Measurements from ENCODE around the gene LIPK. TPM values are rescaled to one million over a fixed set of nuclear protein-coding genes. Genes with fewer than 3 reads are reported as not detected.
"Not testable (repeated sequence)": the region's sequence is repeated elsewhere in the genome, so short reads cannot be mapped to it uniquely, and the experiment has no call there.

Gene LIPK
- total and polyA plus RNA-seq, 2 experiments from 2014 or later = not detected

- WGBS, 2 experiments (ENCODE audit: low coverage in 1 of 2, low lambda C conversion rate in 2 of 2, missing lambda C conversion rate in 2 of 2) = 81% methylated on average over 6 of the region's 6 CpGs
- Histone ChIP-seq H3K4me1 (ENCODE audit: insufficient read depth) (peaks cover 12% of the 10 kb centered on the region), H3K36me3 (ENCODE audit: low read depth) (no peaks in the 10 kb centered on the region), H3F3A (ENCODE audit: insufficient read depth) (0 out of 2 replicates have a peak, but pooled peaks cover 7% of the 10 kb centered on the region), H3K4me2 (ENCODE audit: unreplicated experiment) (no peak overlapping the region), H3K9me3 (ENCODE audit: low read depth) (no peaks in the 10 kb centered on the region), H3K9ac (no peak overlapping the region), H3K27me3 (replicated peaks; ENCODE audit: insufficient read depth) (peaks cover 9% of the 10 kb centered on the region; the same call in 1 of the 2 replicates), H3K4me3 (no peak overlapping the region), H3K79me2 (ENCODE audit: insufficient read depth) (no peaks in the 10 kb centered on the region), H4K20me1 (ENCODE audit: insufficient read depth) (no peaks in the 10 kb centered on the region), H3K27ac (no peak overlapping the region), H3K9me2 (ENCODE audit: insufficient read depth) (0 out of 2 replicates have a peak, but pooled peaks cover 4% of the 10 kb centered on the region), H2AFZ (no peak overlapping the region)
- no peak for TF ChIP-seq EZH2phosphoT487 (IDR thresholded peaks at IDR 0.05; ENCODE audit: insufficient read depth, low read depth)
- no peak for TF ChIP-seq EZH2 (IDR thresholded peaks at IDR 0.05; ENCODE audit: insufficient read depth, poor library complexity, severe bottlenecking)
- peak; percentile 12 for DNase-seq
- in situ Hi-C loops (cut with MboI) = no loop called here
These were observed 25.2 kb downstream of the LIPK start for GRCh38 chr10:88731296-88731695.

GRCh38 chr10:88733215-88733614 is 27.2 kb downstream of the LIPK start:
- no peak overlapping the region for H3K27ac ChIP-seq
- H3K4me2 ChIP-seq (ENCODE audit: unreplicated experiment) = no peak overlapping the region
- 77 to 78% methylated on average over 2 of the region's 2 CpGs for WGBS, 2 experiments (ENCODE audit: low coverage in 1 of 2, low lambda C conversion rate in 2 of 2, missing lambda C conversion rate in 2 of 2)
- TF ChIP-seq EZH2phosphoT487 (IDR thresholded peaks at IDR 0.05; ENCODE audit: insufficient read depth, low read depth) = no peak
- TF ChIP-seq EZH2 (IDR thresholded peaks at IDR 0.05; ENCODE audit: insufficient read depth, poor library complexity, severe bottlenecking) = no peak
- 0 out of 2 replicates have a peak, but pooled peaks cover 4% of the 10 kb centered on the region for H3K9me2 ChIP-seq (ENCODE audit: insufficient read depth)
- no peak overlapping the region for H3K4me3 ChIP-seq
- no peak overlapping the region for H2AFZ ChIP-seq
- DNase-seq = no peak
- no peaks in the 10 kb centered on the region for H3K36me3 ChIP-seq (ENCODE audit: low read depth)
- 0 out of 2 replicates have a peak, but pooled peaks cover 7% of the 10 kb centered on the region for H3F3A ChIP-seq (ENCODE audit: insufficient read depth)
- in situ Hi-C loops (cut with MboI) = no loop called here
- no peaks in the 10 kb centered on the region for H3K9me3 ChIP-seq (ENCODE audit: low read depth)
- H4K20me1 ChIP-seq (ENCODE audit: insufficient read depth) = no peaks in the 10 kb centered on the region
- H3K4me1 ChIP-seq (ENCODE audit: insufficient read depth) = peaks cover 14% of the 10 kb centered on the region
- no peak overlapping the region for H3K9ac ChIP-seq
- H3K79me2 ChIP-seq (ENCODE audit: insufficient read depth) = no peaks in the 10 kb centered on the region
- no peaks in the 10 kb centered on the region for H3K27me3 ChIP-seq (replicated peaks; ENCODE audit: insufficient read depth)

- Histone ChIP-seq H3K9ac (no peak overlapping the region), H4K20me1 (ENCODE audit: insufficient read depth) (no peaks in the 10 kb centered on the region), H3F3A (ENCODE audit: insufficient read depth) (0 out of 2 replicates have a peak, but pooled peaks cover 7% of the 10 kb centered on the region), H2AFZ (0 out of 2 replicates have a peak overlapping the region, but pooled peaks have one; percentile 16), H3K4me2 (ENCODE audit: unreplicated experiment) (no peak overlapping the region), H3K4me1 (ENCODE audit: insufficient read depth) (peaks cover 14% of the 10 kb centered on the region), H3K27ac (no peak overlapping the region; the same call in 1 of the 2 replicates), H3K79me2 (ENCODE audit: insufficient read depth) (no peaks in the 10 kb centered on the region), H3K36me3 (ENCODE audit: low read depth) (no peaks in the 10 kb centered on the region), H3K9me3 (ENCODE audit: low read depth) (no peaks in the 10 kb centered on the region), H3K4me3 (no peak overlapping the region), H3K27me3 (replicated peaks; ENCODE audit: insufficient read depth) (no peaks in the 10 kb centered on the region), H3K9me2 (ENCODE audit: insufficient read depth) (0 out of 2 replicates have a peak, but pooled peaks cover 4% of the 10 kb centered on the region)
- DNase-seq = peak; percentile 57
- in situ Hi-C loops (cut with MboI) = no loop called here
- no peak for TF ChIP-seq EZH2phosphoT487 (IDR thresholded peaks at IDR 0.05; ENCODE audit: insufficient read depth, low read depth)
- no peak for TF ChIP-seq EZH2 (IDR thresholded peaks at IDR 0.05; ENCODE audit: insufficient read depth, poor library complexity, severe bottlenecking)
- WGBS, 2 experiments (ENCODE audit: low coverage in 1 of 2, low lambda C conversion rate in 2 of 2, missing lambda C conversion rate in 2 of 2) = 4 to 13% methylated on average over 1 of the region's 1 CpG
These were observed 29.6 kb downstream of the LIPK start for GRCh38 chr10:88735661-88736060.

- H3K9me3 ChIP-seq (ENCODE audit: low read depth); H4K20me1 ChIP-seq (ENCODE audit: insufficient read depth); in situ Hi-C loops (cut with MboI); H3K9me2 ChIP-seq (ENCODE audit: insufficient read depth); DNase-seq; H3K4me3 ChIP-seq; H3K4me2 ChIP-seq (ENCODE audit: unreplicated experiment); H3K36me3 ChIP-seq (ENCODE audit: low read depth); H3K27ac ChIP-seq; H3K9ac ChIP-seq; H3F3A ChIP-seq (ENCODE audit: insufficient read depth); H3K79me2 ChIP-seq (ENCODE audit: insufficient read depth); H3K4me1 ChIP-seq (ENCODE audit: insufficient read depth); H2AFZ ChIP-seq; H3K27me3 ChIP-seq (replicated peaks; ENCODE audit: insufficient read depth): not testable (repeated sequence)
- WGBS, 2 experiments (ENCODE audit: low coverage in 1 of 2, low lambda C conversion rate in 2 of 2, missing lambda C conversion rate in 2 of 2) = 27 to 29% methylated on average over 5 of the region's 5 CpGs
These were observed 35.9 kb downstream of the LIPK start for GRCh38 chr10:88741921-88742320.

- H3K4me2 ChIP-seq (ENCODE audit: unreplicated experiment) = no peak overlapping the region
- no peak overlapping the region for H3K27ac ChIP-seq
- H2AFZ ChIP-seq = no peak overlapping the region
- no peaks in the 10 kb centered on the region for H3F3A ChIP-seq (ENCODE audit: insufficient read depth)
- no peak for TF ChIP-seq EZH2phosphoT487 (IDR thresholded peaks at IDR 0.05; ENCODE audit: insufficient read depth, low read depth)
- TF ChIP-seq EZH2 (IDR thresholded peaks at IDR 0.05; ENCODE audit: insufficient read depth, poor library complexity, severe bottlenecking) = no peak
- no peaks in the 10 kb centered on the region for H3K4me1 ChIP-seq (ENCODE audit: insufficient read depth)
- H3K36me3 ChIP-seq (ENCODE audit: low read depth) = no peaks in the 10 kb centered on the region
- no peaks in the 10 kb centered on the region for H4K20me1 ChIP-seq (ENCODE audit: insufficient read depth)
- no peaks in the 10 kb centered on the region for H3K79me2 ChIP-seq (ENCODE audit: insufficient read depth)
- no peaks in the 10 kb centered on the region; the same call in 1 of the 2 replicates for H3K27me3 ChIP-seq (replicated peaks; ENCODE audit: insufficient read depth)
- WGBS, 2 experiments (ENCODE audit: low coverage in 1 of 2, low lambda C conversion rate in 2 of 2, missing lambda C conversion rate in 2 of 2) = 65 to 73% methylated on average over 1 of the region's 1 CpG
- H3K4me3 ChIP-seq = no peak overlapping the region
- peaks cover 5% of the 10 kb centered on the region for H3K9me3 ChIP-seq (ENCODE audit: low read depth)
- DNase-seq = no peak
- in situ Hi-C loops (cut with MboI) = no loop called here
- no peak overlapping the region for H3K9ac ChIP-seq
- H3K9me2 ChIP-seq (ENCODE audit: insufficient read depth) = no peaks in the 10 kb centered on the region
These were observed 36.4 kb downstream of the LIPK start for GRCh38 chr10:88742448-88742847.
